Measurements from ENCODE around the gene REM2.

Gene REM2

DNA sequence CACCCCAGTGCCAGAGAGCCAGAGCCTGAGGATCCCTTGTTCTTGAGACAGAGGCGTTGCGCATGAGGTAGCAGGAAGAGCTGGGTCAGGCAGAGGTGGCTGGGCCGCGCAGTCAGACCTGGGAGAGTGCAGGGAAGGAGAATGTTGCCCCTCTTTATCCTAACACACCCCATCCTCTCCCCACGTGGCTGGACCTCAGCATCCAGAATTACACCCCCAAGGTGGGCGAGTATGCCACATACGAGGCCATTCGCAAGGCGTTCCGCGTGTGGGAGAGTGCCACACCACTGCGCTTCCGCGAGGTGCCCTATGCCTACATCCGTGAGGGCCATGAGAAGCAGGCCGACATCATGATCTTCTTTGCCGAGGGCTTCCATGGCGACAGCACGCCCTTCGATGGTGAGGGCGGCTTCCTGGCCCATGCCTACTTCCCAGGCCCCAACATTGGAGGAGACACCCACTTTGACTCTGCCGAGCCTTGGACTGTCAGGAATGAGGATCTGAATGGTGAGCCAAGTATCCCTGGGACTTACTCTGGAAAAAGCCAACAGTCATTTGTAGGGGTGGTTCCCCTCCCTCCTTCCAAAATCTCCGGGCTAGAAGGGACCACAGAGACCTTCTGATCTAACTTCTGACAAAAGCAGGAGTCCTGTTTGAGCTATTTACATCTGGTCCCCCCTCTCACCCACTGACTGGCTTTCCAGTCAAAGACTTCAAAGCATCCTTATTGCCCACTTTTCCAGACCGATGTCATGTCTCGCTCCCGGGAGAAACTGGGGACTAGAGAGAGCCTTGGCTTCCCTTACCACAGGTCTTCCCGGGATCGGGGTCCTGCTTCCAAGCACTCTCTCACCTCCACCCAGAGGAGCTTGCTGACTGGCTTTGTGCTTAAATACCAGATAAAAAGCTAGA is 40.6 kb upstream of the REM2 start:
- ChIA-PET CTCF (interaction anchor here (0.6 kb wide), 1 partner anchor 13 kb away, joined by 3 read pairs; no protein-coding TSS in a partner anchor), POLR2A (interaction anchor here (1.8 kb wide), 1 partner anchor 12 kb away, joined by 4 read pairs; no protein-coding TSS in a partner anchor)
- DNase-seq (ENCODE audit: extremely low spot score): no peak
- TF ChIP-seq ELF4 (IDR thresholded peaks at IDR 0.05): no peak
- TF ChIP-seq HDGF (IDR thresholded peaks at IDR 0.05; ENCODE audit: borderline replicate concordance): no peak
- TF ChIP-seq L3MBTL2 (conservative IDR thresholded peaks at IDR 0.05): no peak
- TF ChIP-seq SP1 (IDR thresholded peaks at IDR 0.05): no peak
- no peak for TF ChIP-seq NFRKB (IDR thresholded peaks at IDR 0.05)

DNA sequence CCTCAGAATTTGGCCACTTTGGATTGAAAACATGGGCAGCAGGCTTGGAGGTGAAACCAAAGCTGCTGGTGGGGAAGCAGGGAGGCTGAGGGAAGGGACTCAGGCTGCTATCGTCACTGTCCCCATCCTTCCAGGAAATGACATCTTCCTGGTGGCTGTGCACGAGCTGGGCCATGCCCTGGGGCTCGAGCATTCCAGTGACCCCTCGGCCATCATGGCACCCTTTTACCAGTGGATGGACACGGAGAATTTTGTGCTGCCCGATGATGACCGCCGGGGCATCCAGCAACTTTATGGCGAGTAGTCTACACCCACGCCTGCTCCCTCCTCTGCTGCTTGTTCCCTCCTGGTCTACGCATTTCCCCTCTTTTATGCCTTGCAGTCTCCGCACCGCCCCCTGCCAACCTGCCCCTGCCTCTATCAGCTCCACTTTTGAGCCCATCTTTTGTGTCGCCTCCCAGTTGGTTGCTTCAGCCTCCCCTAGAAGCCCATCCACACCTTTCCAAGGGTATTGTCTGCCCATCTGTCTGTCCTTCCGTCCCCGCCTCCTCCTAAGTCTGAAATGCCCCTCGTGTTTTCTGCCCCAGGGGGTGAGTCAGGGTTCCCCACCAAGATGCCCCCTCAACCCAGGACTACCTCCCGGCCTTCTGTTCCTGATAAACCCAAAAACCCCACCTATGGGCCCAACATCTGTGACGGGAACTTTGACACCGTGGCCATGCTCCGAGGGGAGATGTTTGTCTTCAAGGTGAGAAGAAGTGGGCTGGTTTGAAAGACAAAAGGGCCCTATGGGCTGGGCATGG is 39.7 kb upstream of the REM2 start:
- CTCF ChIA-PET: no interaction called here
- TF ChIP-seq L3MBTL2 (conservative IDR thresholded peaks at IDR 0.05): no peak
- no peak for TF ChIP-seq TARDBP (IDR thresholded peaks at IDR 0.05)
- no peak for TF ChIP-seq BHLHE40 (IDR thresholded peaks at IDR 0.05; ENCODE audit: borderline replicate concordance)
- no peak for TF ChIP-seq CTBP1 (IDR thresholded peaks at IDR 0.05; ENCODE audit: borderline replicate concordance)
- no peak for TF ChIP-seq ARNT (IDR thresholded peaks at IDR 0.05)
- TF ChIP-seq FOXA1 (IDR thresholded peaks at IDR 0.05): no peak
- TF ChIP-seq NFRKB (IDR thresholded peaks at IDR 0.05): no peak
- no peak for TF ChIP-seq LEF1 (IDR thresholded peaks at IDR 0.05; ENCODE audit: borderline replicate concordance)
- no peak for TF ChIP-seq HDGF (IDR thresholded peaks at IDR 0.05; ENCODE audit: borderline replicate concordance)
- TF ChIP-seq, protein P1, sequence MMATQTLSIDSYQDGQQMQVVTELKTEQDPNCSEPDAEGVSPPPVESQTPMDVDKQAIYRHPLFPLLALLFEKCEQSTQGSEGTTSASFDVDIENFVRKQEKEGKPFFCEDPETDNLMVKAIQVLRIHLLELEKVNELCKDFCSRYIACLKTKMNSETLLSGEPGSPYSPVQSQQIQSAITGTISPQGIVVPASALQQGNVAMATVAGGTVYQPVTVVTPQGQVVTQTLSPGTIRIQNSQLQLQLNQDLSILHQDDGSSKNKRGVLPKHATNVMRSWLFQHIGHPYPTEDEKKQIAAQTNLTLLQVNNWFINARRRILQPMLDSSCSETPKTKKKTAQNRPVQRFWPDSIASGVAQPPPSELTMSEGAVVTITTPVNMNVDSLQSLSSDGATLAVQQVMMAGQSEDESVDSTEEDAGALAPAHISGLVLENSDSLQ (IDR thresholded peaks at IDR 0.05): no peak
- TF ChIP-seq ELF4 (IDR thresholded peaks at IDR 0.05): no peak
- TF ChIP-seq ZNF384 (IDR thresholded peaks at IDR 0.05): no peak
- TF ChIP-seq SP1 (IDR thresholded peaks at IDR 0.05): no peak
- no peak for DNase-seq (ENCODE audit: extremely low spot score)
- POLR2A ChIA-PET: interaction anchor here (1.8 kb wide), 1 partner anchor 13 kb away, joined by 4 read pairs; no protein-coding TSS in a partner anchor

DNA sequence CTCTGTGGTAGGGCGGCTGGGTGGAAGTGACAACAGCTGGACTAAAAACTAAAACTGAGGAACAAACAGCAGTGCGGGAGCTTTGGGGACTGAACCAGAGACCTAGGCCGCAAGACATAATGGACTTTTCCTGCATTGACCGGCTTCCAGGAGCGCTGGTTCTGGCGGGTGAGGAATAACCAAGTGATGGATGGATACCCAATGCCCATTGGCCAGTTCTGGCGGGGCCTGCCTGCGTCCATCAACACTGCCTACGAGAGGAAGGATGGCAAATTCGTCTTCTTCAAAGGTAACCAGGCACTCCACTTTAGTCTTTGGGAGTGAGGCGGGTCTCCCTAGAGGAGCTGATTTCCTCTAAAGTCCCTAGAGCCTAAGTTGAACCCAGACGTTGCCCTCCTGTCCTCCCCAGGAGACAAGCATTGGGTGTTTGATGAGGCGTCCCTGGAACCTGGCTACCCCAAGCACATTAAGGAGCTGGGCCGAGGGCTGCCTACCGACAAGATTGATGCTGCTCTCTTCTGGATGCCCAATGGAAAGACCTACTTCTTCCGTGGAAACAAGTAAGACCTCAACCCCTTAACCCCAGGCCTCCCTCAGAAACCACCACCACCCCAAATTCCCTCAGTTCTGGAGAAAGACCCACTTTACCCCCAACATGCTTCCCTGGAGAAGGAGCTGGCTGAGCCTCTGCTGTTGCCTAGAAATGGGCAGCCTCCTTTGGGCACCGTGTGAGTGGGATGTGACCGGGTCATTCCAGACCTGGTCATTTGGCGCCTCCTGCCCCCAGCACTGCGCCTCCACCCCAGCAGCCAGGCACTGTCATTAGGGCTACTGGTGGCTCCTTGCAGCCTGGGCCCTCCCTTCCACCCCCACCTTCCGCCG is 38.6 kb upstream of the REM2 start:
- ChIA-PET POLR2A (interaction anchor here (0.9 kb wide), 1 partner anchor 22 kb away, joined by 3 read pairs; no protein-coding TSS in a partner anchor), CTCF (no interaction called here)
- DNase-seq (ENCODE audit: extremely low spot score): no peak
- no peak for TF ChIP-seq FOXA1 (IDR thresholded peaks at IDR 0.05)
- TF ChIP-seq NFRKB (IDR thresholded peaks at IDR 0.05): no peak
- TF ChIP-seq, protein P1 (IDR thresholded peaks at IDR 0.05): no peak
- no peak for TF ChIP-seq CTBP1 (IDR thresholded peaks at IDR 0.05; ENCODE audit: borderline replicate concordance)
- no peak for TF ChIP-seq FOXM1 (IDR thresholded peaks at IDR 0.05; ENCODE audit: borderline replicate concordance)
- TF ChIP-seq ARNT (IDR thresholded peaks at IDR 0.05): no peak
- no peak for TF ChIP-seq LEF1 (IDR thresholded peaks at IDR 0.05; ENCODE audit: borderline replicate concordance)
- no peak for TF ChIP-seq ELF4 (IDR thresholded peaks at IDR 0.05)
- TF ChIP-seq BHLHE40 (IDR thresholded peaks at IDR 0.05; ENCODE audit: borderline replicate concordance): no peak

DNA sequence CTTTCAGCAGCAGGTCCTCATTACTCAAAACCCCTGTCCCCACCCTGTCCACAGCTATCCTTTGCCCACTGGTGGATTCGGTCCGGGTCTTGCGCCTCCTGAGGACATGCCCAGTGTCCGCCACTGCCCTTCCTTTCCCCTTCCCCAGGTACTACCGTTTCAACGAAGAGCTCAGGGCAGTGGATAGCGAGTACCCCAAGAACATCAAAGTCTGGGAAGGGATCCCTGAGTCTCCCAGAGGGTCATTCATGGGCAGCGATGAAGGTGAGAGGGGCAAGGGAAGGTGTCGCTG is 38.0 kb upstream of the REM2 start:
- ChIA-PET CTCF (no interaction called here), POLR2A (interaction anchor here (0.9 kb wide), 1 partner anchor 22 kb away, joined by 3 read pairs; no protein-coding TSS in a partner anchor)
- DNase-seq (ENCODE audit: extremely low spot score): peak; percentile 2
- TF ChIP-seq L3MBTL2 (conservative IDR thresholded peaks at IDR 0.05): no peak
- TF ChIP-seq NFRKB (IDR thresholded peaks at IDR 0.05): no peak
- TF ChIP-seq LEF1 (IDR thresholded peaks at IDR 0.05; ENCODE audit: borderline replicate concordance): no peak

DNA sequence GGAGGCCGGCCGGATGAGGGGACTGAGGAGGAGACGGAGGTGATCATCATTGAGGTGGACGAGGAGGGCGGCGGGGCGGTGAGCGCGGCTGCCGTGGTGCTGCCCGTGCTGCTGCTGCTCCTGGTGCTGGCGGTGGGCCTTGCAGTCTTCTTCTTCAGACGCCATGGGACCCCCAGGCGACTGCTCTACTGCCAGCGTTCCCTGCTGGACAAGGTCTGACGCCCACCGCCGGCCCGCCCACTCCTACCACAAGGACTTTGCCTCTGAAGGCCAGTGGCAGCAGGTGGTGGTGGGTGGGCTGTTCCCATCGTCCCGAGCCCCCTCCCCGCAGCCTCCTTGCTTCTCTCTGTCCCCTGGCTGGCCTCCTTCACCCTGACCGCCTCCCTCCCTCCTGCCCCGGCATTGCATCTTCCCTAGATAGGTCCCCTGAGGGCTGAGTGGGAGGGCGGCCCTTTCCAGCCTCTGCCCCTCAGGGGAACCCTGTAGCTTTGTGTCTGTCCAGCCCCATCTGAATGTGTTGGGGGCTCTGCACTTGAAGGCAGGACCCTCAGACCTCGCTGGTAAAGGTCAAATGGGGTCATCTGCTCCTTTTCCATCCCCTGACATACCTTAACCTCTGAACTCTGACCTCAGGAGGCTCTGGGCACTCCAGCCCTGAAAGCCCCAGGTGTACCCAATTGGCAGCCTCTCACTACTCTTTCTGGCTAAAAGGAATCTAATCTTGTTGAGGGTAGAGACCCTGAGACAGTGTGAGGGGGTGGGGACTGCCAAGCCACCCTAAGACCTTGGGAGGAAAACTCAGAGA is 37.0 kb upstream of the REM2 start:
- ChIA-PET CTCF (no interaction called here), POLR2A (no interaction called here)
- DNase-seq (ENCODE audit: extremely low spot score): no peak
- TF ChIP-seq FOXK2 (IDR thresholded peaks at IDR 0.05): no peak

DNA sequence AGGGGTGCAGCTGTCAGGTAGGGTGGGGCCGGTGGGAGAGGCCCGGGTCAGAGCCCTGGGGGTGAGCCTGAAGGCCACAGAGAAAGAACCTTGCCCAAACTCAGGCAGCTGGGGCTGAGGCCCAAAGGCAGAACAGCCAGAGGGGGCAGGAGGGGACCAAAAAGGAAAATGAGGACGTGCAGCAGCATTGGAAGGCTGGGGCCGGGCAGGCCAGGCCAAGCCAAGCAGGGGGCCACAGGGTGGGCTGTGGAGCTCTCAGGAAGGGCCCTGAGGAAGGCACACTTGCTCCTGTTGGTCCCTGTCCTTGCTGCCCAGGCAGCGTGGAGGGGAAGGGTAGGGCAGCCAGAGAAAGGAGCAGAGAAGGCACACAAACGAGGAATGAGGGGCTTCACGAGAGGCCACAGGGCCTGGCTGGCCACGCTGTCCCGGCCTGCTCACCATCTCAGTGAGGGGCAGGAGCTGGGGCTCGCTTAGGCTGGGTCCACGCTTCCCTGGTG is 36.2 kb upstream of the REM2 start:
- CTCF ChIA-PET: no interaction called here
- POLR2A ChIA-PET: interaction anchor here (2.5 kb wide), 1 partner anchor 16 kb away, joined by 11 read pairs; no protein-coding TSS in a partner anchor
- TF ChIP-seq L3MBTL2 (conservative IDR thresholded peaks at IDR 0.05) (no peak), ELF4 (IDR thresholded peaks at IDR 0.05) (no peak), LEF1 (IDR thresholded peaks at IDR 0.05; ENCODE audit: borderline replicate concordance) (no peak), FOXA1 (IDR thresholded peaks at IDR 0.05) (no peak)
- DNase-seq (ENCODE audit: extremely low spot score): peak; percentile 4
